HAP-1 (cell line): ENCODE data around the gene MRPL33.
"Not testable (repeated sequence)": the region's sequence is repeated elsewhere in the genome, so short reads cannot be mapped to it uniquely, and the experiment has no call there.

Source experiments
- DNase-seq, 2 experiments: peaks; one replicate each; pipeline ENCODE4 v3.0.0-alpha.2; 2016 to 2020; ENCODE audit warnings: low spot score in 2 of 2
- H3K27me3 ChIP-seq: fragments of 250-450 bp; sonication (Bioruptor Pico); 2 replicates; pipeline ENCODE4 v1.5.1; 2020; ENCODE audit warnings: low read depth, mild to moderate bottlenecking, moderate library complexity
- H3K36me3 ChIP-seq: fragments of 250-450 bp; sonication (Bioruptor Pico); replicated peaks from 2 replicates; pipeline ENCODE4 v1.5.1; 2020; ENCODE audit warnings: mild to moderate bottlenecking
- H3K4me1 ChIP-seq: fragments of 250-450 bp; sonication (Bioruptor Pico); 2 replicates; pipeline ENCODE4 v1.5.1; 2020; ENCODE audit warnings: mild to moderate bottlenecking
- H3K4me3 ChIP-seq: fragments of 250-450 bp; sonication (Bioruptor Pico); 2 replicates; pipeline ENCODE4 v1.5.1; 2020; ENCODE audit warnings: mild to moderate bottlenecking, moderate library complexity
- H3K9me3 ChIP-seq: fragments of 250-450 bp; sonication (Bioruptor Pico); 2 replicates; pipeline ENCODE4 v1.5.1; 2020; ENCODE audit warnings: mild to moderate bottlenecking, moderate library complexity
- in situ Hi-C: fragments of 300-500 bp; cut with MboI; formaldehyde crosslinking; loops from 3 replicates; pipeline ENCODE4 v1.14.3; 2020; ENCODE audit warnings: low sequenced_read_pairs, inconsistent platforms, mixed read lengths

MRPL33 gene

GRCh38 chr2:27735263-27735904, 36.1 kb upstream of the MRPL33 start:
- in situ Hi-C loops: no loop called here
- Histone ChIP-seq H3K4me1 (no peaks in the 10 kb centered on the region), H3K4me3 (no peak overlapping the region), H3K36me3 (no peaks in the 10 kb centered on the region), H3K9me3 (no peaks in the 10 kb centered on the region), H3K27me3 (no peaks in the 10 kb centered on the region)
- DNase-seq: no peak

- H3K9me3 ChIP-seq: no peaks in the 10 kb centered on the region
- H3K4me1 ChIP-seq: no peaks in the 10 kb centered on the region
- no peak overlapping the region for H3K4me3 ChIP-seq
- H3K27me3 ChIP-seq: no peaks in the 10 kb centered on the region
- DNase-seq: no peak
- in situ Hi-C loops: no loop called here
- H3K36me3 ChIP-seq: no peaks in the 10 kb centered on the region
These were observed 35.3 kb upstream of the MRPL33 start for GRCh38 chr2:27736031-27736889.

- H3K4me3 ChIP-seq: no peak overlapping the region
- H3K4me1 ChIP-seq: no peaks in the 10 kb centered on the region
- no peaks in the 10 kb centered on the region for H3K27me3 ChIP-seq
- H3K36me3 ChIP-seq: no peaks in the 10 kb centered on the region
- no peak for DNase-seq
- in situ Hi-C loops: no loop called here
- no peaks in the 10 kb centered on the region for H3K9me3 ChIP-seq
These were observed 34.7 kb upstream of the MRPL33 start for GRCh38 chr2:27736890-27737204.

GRCh38 chr2:27737676-27738348, 33.7 kb upstream of the MRPL33 start:
- Histone ChIP-seq H3K4me3 (no peak overlapping the region), H3K4me1 (no peaks in the 10 kb centered on the region), H3K36me3 (no peaks in the 10 kb centered on the region), H3K9me3 (no peaks in the 10 kb centered on the region), H3K27me3 (no peaks in the 10 kb centered on the region)
- no peak for DNase-seq
- in situ Hi-C loops: no loop called here

- H3K36me3 ChIP-seq: no peaks in the 10 kb centered on the region
- no peaks in the 10 kb centered on the region for H3K4me1 ChIP-seq
- no peak overlapping the region for H3K4me3 ChIP-seq
- in situ Hi-C loops: no loop called here
- no peaks in the 10 kb centered on the region for H3K27me3 ChIP-seq
- no peaks in the 10 kb centered on the region for H3K9me3 ChIP-seq
- DNase-seq: no peak
These were observed 33.0 kb upstream of the MRPL33 start for GRCh38 chr2:27738349-27739057.

- Histone ChIP-seq H3K4me1 (no peaks in the 10 kb centered on the region), H3K4me3 (no peak overlapping the region), H3K27me3 (no peaks in the 10 kb centered on the region), H3K36me3 (no peaks in the 10 kb centered on the region), H3K9me3 (no peaks in the 10 kb centered on the region)
- DNase-seq: no peak
- in situ Hi-C loops: no loop called here
These were observed 32.5 kb upstream of the MRPL33 start for GRCh38 chr2:27739058-27739373.

GRCh38 chr2:27741673-27742072, 29.8 kb upstream of the MRPL33 start:
- DNase-seq: no peak
- Histone ChIP-seq H3K36me3 (no peaks in the 10 kb centered on the region), H3K27me3 (no peaks in the 10 kb centered on the region), H3K4me1 (no peaks in the 10 kb centered on the region), H3K9me3 (no peaks in the 10 kb centered on the region; the same call in 1 of the 2 replicates), H3K4me3 (no peak overlapping the region)
- in situ Hi-C loops: no loop called here

- H3K27me3 ChIP-seq: no peaks in the 10 kb centered on the region
- in situ Hi-C loops: no loop called here
- H3K36me3 ChIP-seq: no peaks in the 10 kb centered on the region
- no peaks in the 10 kb centered on the region for H3K4me1 ChIP-seq
- H3K4me3 ChIP-seq: no peak overlapping the region
- no peak for DNase-seq
- no peaks in the 10 kb centered on the region; the same call in 1 of the 2 replicates for H3K9me3 ChIP-seq
These were observed 28.9 kb upstream of the MRPL33 start for GRCh38 chr2:27742571-27742970.

GRCh38 chr2:27745494-27745893, 26.0 kb upstream of the MRPL33 start:
- H3K4me1 ChIP-seq, in situ Hi-C loops, H3K9me3 ChIP-seq, H3K27me3 ChIP-seq, H3K4me3 ChIP-seq, DNase-seq, H3K36me3 ChIP-seq: not testable (repeated sequence)

GRCh38 chr2:27746325-27746724, 25.2 kb upstream of the MRPL33 start:
- Histone ChIP-seq H3K4me3 (no peak overlapping the region), H3K9me3 (no peaks in the 10 kb centered on the region; the same call in 1 of the 2 replicates), H3K36me3 (no peaks in the 10 kb centered on the region), H3K4me1 (no peaks in the 10 kb centered on the region), H3K27me3 (no peaks in the 10 kb centered on the region)
- no peak for DNase-seq
- in situ Hi-C loops: no loop called here

- Histone ChIP-seq H3K9me3 (no peaks in the 10 kb centered on the region; the same call in 1 of the 2 replicates), H3K4me3 (no peak overlapping the region), H3K36me3 (no peaks in the 10 kb centered on the region), H3K27me3 (no peaks in the 10 kb centered on the region), H3K4me1 (no peaks in the 10 kb centered on the region)
- in situ Hi-C loops: no loop called here
- DNase-seq: no peak
These were observed 23.6 kb upstream of the MRPL33 start for GRCh38 chr2:27747827-27748352.

- in situ Hi-C loops, H3K36me3 ChIP-seq, H3K9me3 ChIP-seq, H3K27me3 ChIP-seq, H3K4me3 ChIP-seq, H3K4me1 ChIP-seq, DNase-seq: not testable (repeated sequence)
These were observed 22.5 kb upstream of the MRPL33 start for GRCh38 chr2:27748803-27749554.

- DNase-seq: no peak
- peaks cover 5% of the 10 kb centered on the region; the same call in 1 of the 2 replicates for H3K4me1 ChIP-seq
- no peak overlapping the region for H3K4me3 ChIP-seq
- H3K27me3 ChIP-seq: no peaks in the 10 kb centered on the region
- no peaks in the 10 kb centered on the region for H3K36me3 ChIP-seq
- in situ Hi-C loops: no loop called here
- no peaks in the 10 kb centered on the region for H3K9me3 ChIP-seq
These were observed 20.1 kb upstream of the MRPL33 start for GRCh38 chr2:27751377-27751776.
